HG03571 (cell line): Measurements from ENCODE around the gene ASB1.
"Not testable (repeated sequence)": the region's sequence is repeated elsewhere in the genome, so short reads cannot be mapped to it uniquely, and the experiment has no call there.

Experiments
- ATAC-seq: cut with Tn5 transposase; IDR thresholded peaks from one replicate; pipeline ENCODE4 v1.9.1; 2021; ENCODE audit not compliant: unreplicated experiment

Gene ASB1

GRCh38 chr2:238441262-238442114, 14.8 kb downstream of the ASB1 start:
- ATAC-seq, result no peak

GRCh38 chr2:238442257-238442656, 15.5 kb downstream of the ASB1 start:
- not testable (repeated sequence) for ATAC-seq

- no peak for ATAC-seq
Observed at GRCh38 chr2:238444242-238444641, 17.5 kb downstream of the ASB1 start.

- no peak for ATAC-seq
Observed at GRCh38 chr2:238445409-238446190, 18.9 kb downstream of the ASB1 start.

GRCh38 chr2:238446371-238446770, 19.6 kb downstream of the ASB1 start:
- no peak for ATAC-seq

- no peak for ATAC-seq
Observed at GRCh38 chr2:238448031-238448955, 21.6 kb downstream of the ASB1 start.

GRCh38 chr2:238449241-238449640, 22.5 kb downstream of the ASB1 start:
- ATAC-seq, result no peak

- no peak for ATAC-seq
Observed at GRCh38 chr2:238449909-238450417, 23.2 kb downstream of the ASB1 start.

- no peak for ATAC-seq
Observed at GRCh38 chr2:238450440-238450861, 23.7 kb downstream of the ASB1 start.

- no peak for ATAC-seq
Observed at GRCh38 chr2:238453842-238454241, 27.1 kb downstream of the ASB1 start.

GRCh38 chr2:238456449-238456848, 29.7 kb downstream of the ASB1 start:
- ATAC-seq, result no peak

GRCh38 chr2:238456970-238457926, 30.5 kb downstream of the ASB1 start:
- ATAC-seq, result no peak

- ATAC-seq, result no peak
Observed at GRCh38 chr2:238457927-238458324, 31.2 kb downstream of the ASB1 start.

- ATAC-seq, result no peak
Observed at GRCh38 chr2:238458651-238459050, 31.9 kb downstream of the ASB1 start.

GRCh38 chr2:238459081-238459629, 32.4 kb downstream of the ASB1 start:
- ATAC-seq, result no peak

GRCh38 chr2:238461051-238461450, 34.3 kb downstream of the ASB1 start:
- no peak for ATAC-seq

- ATAC-seq, result no peak
Observed at GRCh38 chr2:238461491-238461890, 34.8 kb downstream of the ASB1 start.

GRCh38 chr2:238461916-238462315, 35.2 kb downstream of the ASB1 start:
- no peak for ATAC-seq

- no peak for ATAC-seq
Observed at GRCh38 chr2:238462782-238463396, 36.2 kb downstream of the ASB1 start.
